GM12878 (cell line): ENCODE measurements around the gene MXI1. TPM values are rescaled to one million over a fixed set of nuclear protein-coding genes. Genes with fewer than 3 reads are reported as not detected.

Experiments used
- ATAC-seq: fragments of 200-7000 bp; cut with Tn5 transposase; 3 replicates; pipeline ENCODE4 v1.9.1; 2020; ENCODE audit warnings: mild to moderate bottlenecking, moderate library complexity
- BruUV-seq: library from RNA; stranded (reverse); fragments of 400-500 nt; replicated peaks from 2 replicates; lab custom pipeline; 2021; lab: Mats Ljungman, UMichigan
- CTCF ChIA-PET: fragments of 300-600 bp; sonication (Branson Sonifier 250); formaldehyde crosslinking; extraction: SDS; loops from one replicate; lab custom pipeline; 2021; ENCODE audit warnings: inconsistent platforms; lab: Yijun Ruan, JAX
- POLR2A ChIA-PET: fragments of 350-600 bp; formaldehyde crosslinking; extraction: SDS; loops from one replicate; lab custom pipeline; 2021; ENCODE audit warnings: inconsistent platforms; lab: Charles Lee
- RAD21 ChIA-PET: fragments of 300-600 bp; sonication (Branson Sonifier 250); formaldehyde crosslinking; loops from one replicate; lab custom pipeline; 2023; ENCODE audit warnings: antibody characterized with exemption; ENCODE audit not compliant: unreplicated experiment; lab: Charles Lee
- SMC1A ChIA-PET: fragments of 300-600 bp; sonication (Branson Sonifier 250); formaldehyde crosslinking; loops from one replicate; lab custom pipeline; 2023; ENCODE audit not compliant: unreplicated experiment, uncharacterized antibody; lab: Charles Lee
- DNase-seq: peaks from one replicate; pipeline ENCODE4 v3.0.0-alpha.2; 2011; ENCODE audit warnings: low read depth, low spot score
- FAIRE-seq: peaks from 3 replicates; lab custom pipeline; 2011; peaks lifted over from hg19 to GRCh38; lab: Jason Lieb, UNC
- H2AFZ ChIP-seq: 2 replicates; pipeline ENCODE4 v1.6.0; 2011; ENCODE audit warnings: low read depth, low read length, control low read depth; ENCODE audit not compliant: control insufficient read depth
- H3K27ac ChIP-seq: 2 replicates; pipeline ENCODE4 v1.5.1; 2011; ENCODE audit warnings: control low read depth; ENCODE audit not compliant: control insufficient read depth, insufficient read depth
- H3K27me3 ChIP-seq, 2 experiments: replicated peaks in 1 of 2; 2 replicates each; pipeline versions ENCODE4 v1.6.0 to v1.6.1; 2011; ENCODE audit warnings: low read length in 1 of 2; ENCODE audit not compliant: control insufficient read depth in 2 of 2, insufficient read depth in 2 of 2
- H3K36me3 ChIP-seq, 2 experiments: 2 replicates each; pipeline ENCODE4 v1.5.1; 2011; ENCODE audit warnings: low read length in 1 of 2; ENCODE audit not compliant: control insufficient read depth in 2 of 2, insufficient read depth in 2 of 2
- H3K4me1 ChIP-seq: 2 replicates; pipeline ENCODE4 v1.6.1; 2011; ENCODE audit warnings: mild to moderate bottlenecking, low read length, moderate library complexity, mixed read lengths; ENCODE audit not compliant: control insufficient read depth, insufficient read depth
- H3K4me2 ChIP-seq: 2 replicates; pipeline ENCODE4 v1.6.0; 2011; ENCODE audit warnings: control low read depth; ENCODE audit not compliant: control insufficient read depth, insufficient read depth
- H3K4me3 ChIP-seq: fragments of 200-600 bp; sonication (generic); 2 replicates; pipeline ENCODE4 v1.5.1; 2016
- H3K79me2 ChIP-seq: 2 replicates; pipeline ENCODE4 v1.6.0; 2011; ENCODE audit warnings: low read length; ENCODE audit not compliant: control insufficient read depth, insufficient read depth
- H3K9ac ChIP-seq: 2 replicates; pipeline ENCODE4 v1.8.0; 2011; ENCODE audit warnings: low read length, control low read depth, mixed read lengths; ENCODE audit not compliant: control insufficient read depth, insufficient read depth
- H3K9me3 ChIP-seq: replicated peaks from 3 replicates; pipeline ENCODE4 v1.5.1; 2011; ENCODE audit warnings: mild to moderate bottlenecking, low read length; ENCODE audit not compliant: control insufficient read depth, insufficient read depth
- H4K20me1 ChIP-seq: 2 replicates; pipeline ENCODE4 v1.6.0; 2011; ENCODE audit not compliant: control insufficient read depth, insufficient read depth
- BACH1 ChIP-seq: fragments of 450-650 bp; IDR thresholded peaks from 2 replicates; pipeline ENCODE4 v1.6.1; 2017; ENCODE audit warnings: mild to moderate bottlenecking, borderline replicate concordance
- CEBPZ ChIP-seq: fragments of 150-350 bp; IDR thresholded peaks from 2 replicates; pipeline ENCODE4 v1.6.1; 2016; ENCODE audit warnings: low read depth, low read length
- GATAD2B ChIP-seq: fragments of 450-650 bp; conservative IDR thresholded peaks from 2 replicates; pipeline ENCODE4 v1.6.1; 2017; ENCODE audit warnings: low read depth, mild to moderate bottlenecking, moderate library complexity
- HDAC6 ChIP-seq: fragments of 200-600 bp; sonication (generic); IDR thresholded peaks from one replicate; pipeline ENCODE4 v1.8.0; 2017; ENCODE audit warnings: antibody characterized with exemption; ENCODE audit not compliant: unreplicated experiment
- LARP7 ChIP-seq: fragments of 450-650 bp; IDR thresholded peaks from 2 replicates; pipeline ENCODE4 v1.6.1; 2017; ENCODE audit warnings: mild to moderate bottlenecking
- NR2C2 ChIP-seq: IDR thresholded peaks from 2 replicates; pipeline ENCODE4 v1.6.1; 2011; ENCODE audit warnings: borderline replicate concordance, low read depth; ENCODE audit not compliant: control insufficient read depth, insufficient read length
- RAD51 ChIP-seq: fragments of 450-650 bp; IDR thresholded peaks from 2 replicates; pipeline ENCODE4 v1.6.1; 2016; ENCODE audit warnings: moderate library complexity, mild to moderate bottlenecking, inconsistent platforms
- SIX5 ChIP-seq: IDR thresholded peaks from 2 replicates; pipeline ENCODE4 v1.6.1; 2011; ENCODE audit warnings: mild to moderate bottlenecking, low read depth, low read length, moderate library complexity; ENCODE audit not compliant: severe bottlenecking
- SPI1 ChIP-seq: IDR thresholded peaks from 2 replicates; pipeline ENCODE4 v1.6.1; 2011; ENCODE audit warnings: low read depth, mild to moderate bottlenecking, low read length, moderate library complexity, borderline replicate concordance; ENCODE audit not compliant: insufficient read depth
- STAT1 ChIP-seq: fragments of 450-650 bp; conservative IDR thresholded peaks from 2 replicates; pipeline ENCODE4 v1.6.1; 2014; ENCODE audit warnings: antibody characterized with exemption, mild to moderate bottlenecking
- YBX1 ChIP-seq: fragments of 450-650 bp; IDR thresholded peaks from 2 replicates; pipeline ENCODE4 v1.6.1; 2016; ENCODE audit warnings: antibody characterized with exemption
- YY1 ChIP-seq: IDR thresholded peaks from 2 replicates; pipeline ENCODE4 v1.6.1; 2011; ENCODE audit warnings: low read depth, mild to moderate bottlenecking, low read length
- WGBS: methylation state at CpG from one replicate; pipeline ENCODE4 v1.1.6; 2016; ENCODE audit warnings: low lambda C conversion rate; ENCODE audit not compliant: insufficient replicate concordance, insufficient coverage; ENCODE audit errors: missing lambda C conversion rate; 5-methylcytosine and 5-hydroxymethylcytosine counted together
- in situ Hi-C: fragments of 300-500 bp; cut with MboI; formaldehyde crosslinking; loops from 9 replicates; pipeline ENCODE4 v1.14.3; 2018; ENCODE audit warnings: mixed read lengths
- intact Hi-C: fragments of 100-400 bp; cut with micrococcal nuclease; formaldehyde crosslinking; loops from one replicate; pipeline ENCODE4 v1.14.2; 2022; ENCODE audit not compliant: unreplicated experiment
- polyA plus RNA-seq, 11 experiments: library from polyadenylated mRNA; depleted of rRNA in 4 of 11; unstranded in 6 of 11; stranded (reverse) in 5 of 11; fragments of >200 nt; fragmentation: Nextera tagmentation in 4 of 11; fragmentation: Illumina TruSeq in 1 of 11; extraction: Ambion mirVana in 4 of 11; extraction: Trizol in 1 of 11; gene quantifications; 1 replicate in 1 of 11; 2 replicates in 10 of 11; pipeline versions ENCODE4 v1.2.1 to v1.2.3, GENCODE V29; 2011 to 2016; ENCODE audit warnings: inconsistent platforms in 2 of 11, missing spikeins in 2 of 11, low read depth in 1 of 11
- total RNA-seq, 4 experiments: library from RNA; depleted of rRNA in 3 of 4; stranded (reverse); fragments of >200 nt in 3 of 4; fragmentation: Illumina TruSeq in 1 of 4; extraction: Trizol in 1 of 4; gene quantifications; 2 replicates each; pipeline versions ENCODE4 v1.2.1 to v1.2.3, GENCODE V29; 2013 to 2021

The MXI1 gene
- total and polyA plus RNA-seq, 10 of the 15 experiments (the other 5 are each of a cell fraction or from before 2014, with no cell fraction given): 0.23 to 8.0 (median 0.41) TPM

- no peak overlapping the region for H3K27ac ChIP-seq
- H3K36me3 ChIP-seq: no peaks in the 10 kb centered on the region
- H3K9ac ChIP-seq: no peak overlapping the region
- no peak for FAIRE-seq
- no peak overlapping the region for H2AFZ ChIP-seq
- peaks cover 0 to 3% of the 10 kb centered on the region in 2 experiments; a peak in 3 of 4 replicates for H3K27me3 ChIP-seq
- POLR2A ChIA-PET: interaction anchor here (0.6 to 1.0 kb wide), 2 partner anchors 58 to 189 kb away, joined by 3 read pairs; no protein-coding TSS in a partner anchor
- H3K9me3 ChIP-seq: no peaks in the 10 kb centered on the region
- intact Hi-C loops: no loop called here
- in situ Hi-C loops: no loop called here
- SMC1A ChIA-PET: interaction anchor here (0.6 to 3.0 kb wide), 5 partner anchors 10 to 64 kb away, joined by 3 to 10 read pairs (median 4); no protein-coding TSS in a partner anchor
- CTCF ChIA-PET: interaction anchor here (1.1 to 2.4 kb wide), 5 partner anchors 10 to 133 kb away, joined by 3 to 7 read pairs (median 7); no protein-coding TSS in a partner anchor
- no TSS peak for BruUV-seq
- H3K79me2 ChIP-seq: no peaks in the 10 kb centered on the region
- RAD21 ChIA-PET: interaction anchor here (0.9 kb wide), 1 partner anchor 130 kb away, joined by 3 read pairs; no protein-coding TSS in a partner anchor
- DNase-seq: no peak
- no peak overlapping the region for H3K4me2 ChIP-seq
- peaks cover 7% of the 10 kb centered on the region for H3K4me1 ChIP-seq
- no peaks in the 10 kb centered on the region for H4K20me1 ChIP-seq
- no peak for TF ChIP-seq HDAC6
- no peak overlapping the region for H3K4me3 ChIP-seq
- WGBS: 86% methylated on average over 2 of the region's 2 CpGs
- ATAC-seq: no peak
Observed at GRCh38 chr10:110268971-110269370, 61.6 kb downstream of the MXI1 start.

- H3K79me2 ChIP-seq: no peaks in the 10 kb centered on the region
- peaks cover 7% of the 10 kb centered on the region for H3K4me1 ChIP-seq
- RAD21 ChIA-PET: interaction anchor here (0.9 kb wide), 1 partner anchor 131 kb away, joined by 3 read pairs; no protein-coding TSS in a partner anchor
- DNase-seq (no peak), ATAC-seq (peak; percentile 45), FAIRE-seq (no peak)
- BruUV-seq: no TSS peak
- peaks cover 0 to 3% of the 10 kb centered on the region in 2 experiments; a peak in 3 of 4 replicates for H3K27me3 ChIP-seq
- H3K4me3 ChIP-seq: no peak overlapping the region
- intact Hi-C loops: loop anchor here (10.0 kb wide), 1 partner anchor 315 kb away; no protein-coding TSS in a partner anchor
- H3K9me3 ChIP-seq: no peaks in the 10 kb centered on the region
- in situ Hi-C loops: no loop called here
- H3K4me2 ChIP-seq: no peak overlapping the region
- no peak overlapping the region for H2AFZ ChIP-seq
- 34% methylated on average over 4 of the region's 4 CpGs for WGBS
- CTCF ChIA-PET: interaction anchor here (0.7 to 2.4 kb wide), 7 partner anchors 9 to 133 kb away, joined by 3 to 7 read pairs (median 4); no protein-coding TSS in a partner anchor
- SMC1A ChIA-PET: interaction anchor here (0.6 to 3.0 kb wide), 5 partner anchors 9 to 65 kb away, joined by 3 to 10 read pairs (median 4); no protein-coding TSS in a partner anchor
- no peak overlapping the region for H3K9ac ChIP-seq
- POLR2A ChIA-PET: interaction anchor here (1.0 kb wide), 1 partner anchor 59 kb away, joined by 3 read pairs; no protein-coding TSS in a partner anchor
- no peak overlapping the region for H3K27ac ChIP-seq
- H3K36me3 ChIP-seq: no peaks in the 10 kb centered on the region
- no peaks in the 10 kb centered on the region for H4K20me1 ChIP-seq
- no peak for TF ChIP-seq SPI1
- no peak for TF ChIP-seq RAD51
- TF ChIP-seq YBX1: no peak
- no peak for TF ChIP-seq BACH1
- TF ChIP-seq STAT1: no peak
- no peak for TF ChIP-seq SIX5
- TF ChIP-seq LARP7: no peak
- TF ChIP-seq NR2C2: no peak
- TF ChIP-seq GATAD2B: no peak
- no peak for TF ChIP-seq YY1
- no peak for TF ChIP-seq CEBPZ
Observed at GRCh38 chr10:110269374-110270318, 62.2 kb downstream of the MXI1 start.
